ENCODE data around the gene FSD1L.
"Not testable (repeated sequence)": the region's sequence is repeated elsewhere in the genome, so short reads cannot be mapped to it uniquely, and the experiment has no call there.

Gene FSD1L

GRCh38 chr9:105515811-105516413, 68.1 kb downstream of the FSD1L start:
- DNase-seq (ENCODE audit: low read depth): no peak
- no peak for TF ChIP-seq CTCF (IDR thresholded peaks at IDR 0.05; ENCODE audit: low read depth, low read length, missing control alignments)
- H3K4me3 ChIP-seq (ENCODE audit: low read depth, low read length): no peak overlapping the region

- DNase-seq (ENCODE audit: low read depth): not testable (repeated sequence)
- H3K4me3 ChIP-seq (ENCODE audit: low read depth, low read length): peak overlapping the region; percentile 36; the same call in 1 of the 2 replicates
Measured at GRCh38 chr9:105519710-105520369, 72.0 kb downstream of the FSD1L start.

GRCh38 chr9:105520992-105521391, 73.2 kb downstream of the FSD1L start:
- DNase-seq (ENCODE audit: low read depth); H3K4me3 ChIP-seq (ENCODE audit: low read depth, low read length): not testable (repeated sequence)

GRCh38 chr9:105522618-105523385, 75.0 kb downstream of the FSD1L start:
- DNase-seq (ENCODE audit: low read depth); H3K4me3 ChIP-seq (ENCODE audit: low read depth, low read length): not testable (repeated sequence)

GRCh38 chr9:105531530-105531929, 83.7 kb downstream of the FSD1L start:
- no peak for DNase-seq (ENCODE audit: low read depth)
- TF ChIP-seq CTCF (IDR thresholded peaks at IDR 0.05; ENCODE audit: low read depth, low read length, missing control alignments): no peak
- no peak overlapping the region for H3K4me3 ChIP-seq (ENCODE audit: low read depth, low read length)

GRCh38 chr9:105535920-105536668, 88.3 kb downstream of the FSD1L start:
- TF ChIP-seq CTCF (IDR thresholded peaks at IDR 0.05; ENCODE audit: low read depth, low read length, missing control alignments): no peak
- H3K4me3 ChIP-seq (ENCODE audit: low read depth, low read length): no peak overlapping the region
- DNase-seq (ENCODE audit: low read depth): no peak

GRCh38 chr9:105539452-105539851, 91.6 kb downstream of the FSD1L start:
- H3K4me3 ChIP-seq (ENCODE audit: low read depth, low read length): no peak overlapping the region
- DNase-seq (ENCODE audit: low read depth): no peak
- no peak for TF ChIP-seq CTCF (IDR thresholded peaks at IDR 0.05; ENCODE audit: low read depth, low read length, missing control alignments)

- peak; percentile 39 for DNase-seq (ENCODE audit: low read depth)
- TF ChIP-seq CTCF (IDR thresholded peaks at IDR 0.05; ENCODE audit: low read depth, low read length, missing control alignments): no peak
- no peak overlapping the region for H3K4me3 ChIP-seq (ENCODE audit: low read depth, low read length)
Measured at GRCh38 chr9:105541838-105542237, 94.0 kb downstream of the FSD1L start.

All from GM12864 (cell line).